PC-9 (cell line): ENCODE results near the gene HOOK2.

Experiments
- EZH2 ChIP-seq: fragments of 200-600 bp; sonication (generic); IDR thresholded peaks from 2 replicates; pipeline ENCODE4 v1.8.0; 2017; ENCODE audit warnings: antibody characterized with exemption, low read depth
- TF ChIP-seq, protein P1 (sequence below): fragments of 200-600 bp; sonication (generic); conservative IDR thresholded peaks from 2 replicates; pipeline ENCODE4 v1.6.1; 2017; ENCODE audit warnings: mixed run types, antibody characterized with exemption, mild to moderate bottlenecking, moderate library complexity

DNA sequence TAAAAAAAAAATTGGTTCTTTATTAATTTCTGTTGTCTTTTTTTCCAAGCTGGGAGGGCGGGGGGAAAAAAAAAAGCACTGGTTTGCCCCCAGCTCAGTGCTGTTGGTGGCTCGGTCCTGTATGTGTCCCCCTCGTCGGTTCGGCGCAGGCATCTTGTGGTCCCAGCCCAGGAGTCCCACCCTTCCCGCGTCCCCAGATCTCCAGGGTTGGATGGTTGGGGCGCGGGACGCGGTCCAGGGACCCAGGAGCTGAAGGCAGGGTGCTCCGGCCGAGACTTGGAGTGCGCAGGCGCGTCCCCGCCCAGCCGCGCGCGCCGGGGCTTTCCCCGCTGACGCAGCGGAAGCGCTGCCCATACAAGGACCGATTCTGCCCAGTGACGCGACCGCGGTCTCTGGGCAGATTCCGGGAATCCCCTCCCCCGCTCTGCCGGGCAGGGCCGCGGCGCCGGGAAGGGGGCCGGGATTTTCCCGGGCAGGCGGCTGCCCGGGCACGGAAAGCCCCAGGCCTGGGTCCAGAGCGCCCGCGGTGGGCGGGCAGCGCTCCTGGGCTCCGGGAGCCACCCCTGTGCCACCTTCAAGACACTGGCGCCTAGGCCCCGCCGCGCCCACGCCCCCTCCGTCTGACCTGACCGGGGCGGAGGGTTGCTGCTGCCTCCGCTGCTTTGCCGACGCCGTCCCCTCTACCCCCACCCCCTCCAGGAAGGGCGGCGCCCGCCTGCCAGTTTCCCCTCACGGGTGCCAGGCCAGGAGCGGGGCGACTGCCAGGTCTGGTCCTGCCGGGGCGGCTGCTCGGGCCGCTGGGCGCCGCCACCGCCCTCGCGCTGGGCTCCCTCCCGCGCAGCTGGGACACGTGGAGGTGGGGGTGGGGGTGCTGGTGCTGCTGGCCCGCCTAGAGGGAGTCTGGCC, 18.2 kb upstream of the HOOK2 start:
- TF ChIP-seq EZH2: no peak
- TF ChIP-seq, protein P1, sequence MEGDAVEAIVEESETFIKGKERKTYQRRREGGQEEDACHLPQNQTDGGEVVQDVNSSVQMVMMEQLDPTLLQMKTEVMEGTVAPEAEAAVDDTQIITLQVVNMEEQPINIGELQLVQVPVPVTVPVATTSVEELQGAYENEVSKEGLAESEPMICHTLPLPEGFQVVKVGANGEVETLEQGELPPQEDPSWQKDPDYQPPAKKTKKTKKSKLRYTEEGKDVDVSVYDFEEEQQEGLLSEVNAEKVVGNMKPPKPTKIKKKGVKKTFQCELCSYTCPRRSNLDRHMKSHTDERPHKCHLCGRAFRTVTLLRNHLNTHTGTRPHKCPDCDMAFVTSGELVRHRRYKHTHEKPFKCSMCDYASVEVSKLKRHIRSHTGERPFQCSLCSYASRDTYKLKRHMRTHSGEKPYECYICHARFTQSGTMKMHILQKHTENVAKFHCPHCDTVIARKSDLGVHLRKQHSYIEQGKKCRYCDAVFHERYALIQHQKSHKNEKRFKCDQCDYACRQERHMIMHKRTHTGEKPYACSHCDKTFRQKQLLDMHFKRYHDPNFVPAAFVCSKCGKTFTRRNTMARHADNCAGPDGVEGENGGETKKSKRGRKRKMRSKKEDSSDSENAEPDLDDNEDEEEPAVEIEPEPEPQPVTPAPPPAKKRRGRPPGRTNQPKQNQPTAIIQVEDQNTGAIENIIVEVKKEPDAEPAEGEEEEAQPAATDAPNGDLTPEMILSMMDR: no peak; the same call in 1 of the 2 replicates
